Glomerular endothelial cell (primary cell): ENCODE results near the gene CDC14A. TPM values are rescaled to one million over a fixed set of nuclear protein-coding genes. Genes with fewer than 3 reads are reported as not detected.
"Not testable (repeated sequence)": the region's sequence is repeated elsewhere in the genome, so short reads cannot be mapped to it uniquely, and the experiment has no call there.

ENCODE experiments used
- DNase-seq: peaks from one replicate; pipeline ENCODE4 v3.0.0-alpha.2; 2011; ENCODE audit warnings: low read depth, low spot score; ENCODE audit errors: extremely low read depth
- total RNA-seq: library from RNA; depleted of rRNA; stranded (reverse); fragments of >200 nt; gene quantifications from 2 replicates; pipeline ENCODE4 v1.2.3, GENCODE V29; 2015

Gene CDC14A
- total RNA-seq, 1 donor from 2014 or later = 11.8 TPM

- DNase-seq = no peak
Observed at GRCh38 chr1:100332331-100332730, 20.0 kb upstream of the CDC14A start.

GRCh38 chr1:100335436-100335835 is 16.9 kb upstream of the CDC14A start:
- DNase-seq = no peak

- DNase-seq = not testable (repeated sequence)
Observed at GRCh38 chr1:100337878-100338277, 14.4 kb upstream of the CDC14A start.

GRCh38 chr1:100339735-100340134 is 12.6 kb upstream of the CDC14A start:
- DNase-seq = not testable (repeated sequence)

GRCh38 chr1:100340494-100340893 is 11.8 kb upstream of the CDC14A start:
- DNase-seq = no peak

GRCh38 chr1:100342348-100342747 is 10.0 kb upstream of the CDC14A start:
- DNase-seq = no peak

GRCh38 chr1:100343897-100344296 is 8.4 kb upstream of the CDC14A start:
- no peak for DNase-seq

- no peak for DNase-seq
Observed at GRCh38 chr1:100344774-100345173, 7.5 kb upstream of the CDC14A start.

- no peak for DNase-seq
Observed at GRCh38 chr1:100346387-100346786, 5.9 kb upstream of the CDC14A start.

- DNase-seq = no peak
Observed at GRCh38 chr1:100347009-100347966, 5.0 kb upstream of the CDC14A start.

GRCh38 chr1:100348549-100349144 is 3.7 kb upstream of the CDC14A start:
- no peak for DNase-seq

- no peak for DNase-seq
Observed at GRCh38 chr1:100349246-100349645, 3.1 kb upstream of the CDC14A start.

- no peak for DNase-seq
Observed at GRCh38 chr1:100350787-100351094, 1.6 kb upstream of the CDC14A start.

GRCh38 chr1:100351095-100351887 is 1.0 kb upstream of the CDC14A start:
- peak; percentile 86 for DNase-seq

- DNase-seq = no peak
Observed at GRCh38 chr1:100353071-100353801, 930 bp downstream of the CDC14A start.

GRCh38 chr1:100353988-100354387 is 1.7 kb downstream of the CDC14A start:
- DNase-seq = no peak

- DNase-seq = no peak
Observed at GRCh38 chr1:100354971-100355394, 2.7 kb downstream of the CDC14A start.

GRCh38 chr1:100358210-100358609 is 5.9 kb downstream of the CDC14A start:
- DNase-seq = no peak

GRCh38 chr1:100359139-100359538 is 6.8 kb downstream of the CDC14A start:
- no peak for DNase-seq

GRCh38 chr1:100360790-100361510 is 8.6 kb downstream of the CDC14A start:
- DNase-seq = no peak
